HG03439 (cell line): ENCODE results near the gene SAMHD1.
"Not testable (repeated sequence)": the region's sequence is repeated elsewhere in the genome, so short reads cannot be mapped to it uniquely, and the experiment has no call there.

Experiments used
- ATAC-seq: cut with Tn5 transposase; IDR thresholded peaks from one replicate; pipeline ENCODE4 v1.9.1; 2021; ENCODE audit warnings: mild to moderate bottlenecking, moderate library complexity; ENCODE audit not compliant: unreplicated experiment

Gene SAMHD1

DNA sequence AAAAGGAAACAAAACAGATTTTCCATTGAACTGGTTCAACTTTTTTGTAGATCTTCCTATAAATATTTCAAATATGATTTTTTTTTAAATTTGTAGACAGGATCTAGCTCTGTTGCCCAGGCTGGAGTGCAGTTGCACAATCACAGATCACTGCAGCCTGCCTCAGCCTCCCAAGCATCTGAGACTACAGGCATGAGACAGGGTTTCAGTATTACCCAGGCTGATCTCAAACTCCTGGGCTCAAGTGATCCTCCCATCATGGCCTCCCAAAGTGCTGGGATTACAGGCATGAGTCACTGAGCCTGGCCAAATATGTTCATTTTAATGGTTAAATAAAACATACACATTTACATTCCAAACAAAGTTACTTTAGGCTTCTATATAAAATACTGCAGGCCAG, 33.6 kb downstream of the SAMHD1 start:
- no peak for ATAC-seq

- no peak for ATAC-seq
These were observed 34.3 kb downstream of the SAMHD1 start for GRCh38 chr20:36917240-36917639.

GRCh38 chr20:36916199-36916598, 35.3 kb downstream of the SAMHD1 start:
- ATAC-seq = no peak

- ATAC-seq = no peak
These were observed 42.9 kb downstream of the SAMHD1 start for GRCh38 chr20:36908603-36909002.

GRCh38 chr20:36906086-36906485, 45.4 kb downstream of the SAMHD1 start:
- ATAC-seq = not testable (repeated sequence)

- ATAC-seq = not testable (repeated sequence)
These were observed 45.9 kb downstream of the SAMHD1 start for GRCh38 chr20:36905566-36905965.

DNA sequence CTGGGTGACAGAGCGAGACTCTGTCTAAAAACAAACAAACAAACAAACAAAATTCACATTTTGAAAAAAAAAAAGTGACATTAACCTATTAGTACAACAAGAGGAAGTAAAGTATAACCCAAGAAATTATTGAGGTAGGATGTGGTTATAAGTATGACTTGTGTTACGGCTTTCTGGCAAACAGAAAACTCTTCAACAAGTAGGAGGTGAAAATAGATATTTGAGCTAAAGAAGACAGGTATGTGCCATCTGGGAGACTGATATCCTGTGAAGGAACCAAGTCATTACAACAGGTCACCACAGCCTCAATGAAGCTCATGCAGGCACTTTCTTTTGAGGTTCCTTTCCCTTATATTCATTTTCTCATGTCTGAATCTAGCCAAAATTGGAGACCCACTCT, 46.8 kb downstream of the SAMHD1 start:
- no peak for ATAC-seq

GRCh38 chr20:36895036-36895435, 56.5 kb downstream of the SAMHD1 start:
- no peak for ATAC-seq

DNA sequence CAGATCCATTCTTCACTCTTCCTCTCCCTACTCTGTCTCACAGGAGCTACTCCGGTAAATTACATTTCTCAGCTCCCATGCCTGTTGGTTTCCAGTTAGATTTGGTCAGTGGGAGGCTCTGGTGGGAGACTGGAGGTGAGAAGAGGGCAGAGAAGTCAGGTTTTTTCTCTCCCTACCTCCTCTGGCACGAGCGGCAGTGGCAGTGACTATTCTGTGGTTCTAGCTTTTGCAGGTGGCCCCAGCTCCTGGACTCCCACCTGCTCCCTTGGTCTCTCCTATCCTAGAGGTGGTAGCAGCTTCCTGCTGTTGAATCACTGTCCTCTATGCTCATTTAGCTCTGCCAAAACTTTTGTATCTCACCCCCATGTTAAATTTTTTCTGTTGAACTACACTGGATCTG, 57.7 kb downstream of the SAMHD1 start:
- ATAC-seq = no peak

DNA sequence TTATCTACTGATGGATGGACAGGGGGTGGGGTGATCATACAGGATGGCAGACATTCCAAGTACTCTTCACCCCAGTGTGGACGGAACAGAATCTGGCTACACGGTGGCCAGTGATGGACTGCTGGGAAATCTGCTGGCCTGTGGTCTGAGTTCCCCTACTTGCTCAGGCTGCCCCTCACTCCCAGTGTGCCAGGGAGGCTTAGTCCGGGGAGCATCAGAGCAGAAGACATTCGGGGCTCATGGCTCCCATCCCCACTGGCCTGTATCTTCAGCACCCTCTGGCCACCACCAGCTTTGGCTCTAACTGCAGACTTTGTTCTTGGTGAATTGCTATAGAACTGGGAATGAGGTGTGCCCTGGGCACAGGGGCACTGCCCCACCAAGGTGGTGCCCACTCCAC, 60.3 kb downstream of the SAMHD1 start:
- ATAC-seq = no peak

DNA sequence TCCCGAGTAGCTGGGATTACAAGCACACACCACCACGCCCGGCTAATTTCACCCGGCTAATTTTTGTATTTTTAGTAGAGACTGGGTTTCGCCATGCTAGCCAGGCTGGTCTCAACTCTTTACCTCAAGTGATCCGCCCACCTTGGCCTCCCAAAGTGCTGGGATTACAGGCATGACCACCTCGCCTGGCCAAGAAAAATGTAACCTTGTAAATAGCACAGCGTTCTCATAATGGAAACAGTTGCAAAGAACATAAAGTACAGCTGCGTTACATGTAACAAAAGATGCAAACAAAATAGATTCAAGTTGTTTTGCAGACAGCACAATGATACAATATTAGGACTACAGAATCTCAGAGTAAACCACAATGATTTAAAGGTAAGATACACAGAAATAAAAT, 60.9 kb downstream of the SAMHD1 start:
- ATAC-seq = no peak

DNA sequence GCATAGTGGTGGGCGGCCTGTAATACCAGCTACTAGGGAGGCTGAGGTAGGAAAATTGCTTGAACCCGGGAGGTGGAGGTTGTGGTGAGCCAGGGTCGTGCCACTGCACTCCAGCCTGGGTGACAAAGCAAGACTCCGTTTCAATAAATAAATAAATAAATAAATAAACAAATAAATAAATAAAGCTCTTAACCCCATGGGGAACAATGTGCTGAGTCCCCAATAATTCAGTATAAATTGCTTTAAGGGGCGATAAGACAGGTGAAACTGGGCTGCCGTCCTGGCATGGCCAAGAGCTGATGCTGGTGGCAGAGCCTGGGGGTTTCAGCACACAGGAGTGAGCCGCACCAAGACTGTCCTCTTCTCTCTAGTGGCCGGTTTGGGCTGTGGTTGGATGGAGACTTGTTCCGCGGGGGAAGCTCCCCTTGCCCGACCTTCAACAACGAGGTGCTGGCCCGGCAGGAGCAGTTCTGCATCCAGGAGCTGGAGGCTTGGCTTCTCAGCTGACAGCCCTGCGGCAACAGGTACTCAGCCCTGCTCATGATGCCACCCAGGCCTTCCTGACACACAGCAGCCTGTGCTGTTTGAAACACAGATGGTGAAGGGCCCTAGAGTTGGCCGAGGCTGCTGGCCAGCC, 62.5 kb downstream of the SAMHD1 start:
- no peak for ATAC-seq

DNA sequence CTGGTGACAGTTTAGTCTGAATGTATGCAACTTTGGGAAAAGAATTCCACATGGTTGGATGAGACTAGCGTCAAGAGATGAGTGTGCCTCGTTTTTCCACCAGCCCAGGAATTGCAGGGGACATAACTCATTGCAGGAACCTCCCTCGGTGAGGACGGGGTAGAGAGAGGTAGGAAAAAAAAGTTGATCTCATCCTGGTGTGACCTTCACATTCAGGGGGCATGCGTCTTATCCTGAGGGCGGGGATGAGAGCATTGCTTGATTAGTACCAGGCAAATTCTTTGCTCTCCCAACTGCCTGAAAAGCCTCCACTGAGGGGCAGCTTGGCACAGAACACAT, 63.8 kb downstream of the SAMHD1 start:
- ATAC-seq = no peak

DNA sequence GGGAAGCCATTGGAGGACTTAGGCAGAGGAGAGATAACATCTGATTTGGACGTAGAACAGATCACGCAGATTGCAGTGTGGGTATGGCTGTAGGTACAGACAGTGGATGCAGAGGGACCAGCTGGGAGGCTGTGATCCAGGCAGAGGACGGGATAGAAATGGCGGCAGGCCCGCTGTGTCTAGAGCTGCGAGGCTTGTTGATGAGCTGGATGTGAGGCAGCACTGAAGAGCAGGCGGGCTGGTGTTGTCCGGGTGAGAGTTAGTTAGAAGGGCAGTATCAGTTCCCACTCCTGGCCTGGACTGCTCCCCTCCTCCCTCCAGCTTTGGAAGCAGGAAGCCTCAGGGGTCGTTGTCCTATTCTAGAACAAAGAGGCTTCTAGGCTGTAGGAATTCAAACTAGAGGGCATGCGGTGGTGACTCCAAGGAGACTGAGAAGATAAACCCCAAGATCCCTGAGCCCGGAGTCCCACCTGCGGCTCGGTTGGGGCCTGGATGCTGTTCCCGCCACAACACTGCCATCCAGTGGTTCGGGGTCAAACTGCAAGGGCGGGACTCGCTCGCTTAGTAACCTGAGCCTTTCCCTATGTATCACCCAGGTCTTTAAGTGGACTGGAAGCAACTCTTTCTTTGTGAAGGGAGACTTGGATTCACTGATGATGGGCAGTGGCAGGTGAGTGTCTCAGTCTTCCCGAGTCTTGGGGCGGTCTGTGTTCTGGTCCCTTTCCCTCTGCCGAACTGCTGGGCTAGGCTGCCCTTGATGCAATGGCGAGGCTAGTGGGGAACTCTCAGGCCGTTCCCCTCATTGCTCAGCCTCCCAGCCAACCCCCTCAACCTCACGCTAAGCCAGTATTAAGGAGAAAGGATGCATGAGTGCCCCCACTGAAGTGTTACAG, 64.4 kb downstream of the SAMHD1 start:
- no peak for ATAC-seq

DNA sequence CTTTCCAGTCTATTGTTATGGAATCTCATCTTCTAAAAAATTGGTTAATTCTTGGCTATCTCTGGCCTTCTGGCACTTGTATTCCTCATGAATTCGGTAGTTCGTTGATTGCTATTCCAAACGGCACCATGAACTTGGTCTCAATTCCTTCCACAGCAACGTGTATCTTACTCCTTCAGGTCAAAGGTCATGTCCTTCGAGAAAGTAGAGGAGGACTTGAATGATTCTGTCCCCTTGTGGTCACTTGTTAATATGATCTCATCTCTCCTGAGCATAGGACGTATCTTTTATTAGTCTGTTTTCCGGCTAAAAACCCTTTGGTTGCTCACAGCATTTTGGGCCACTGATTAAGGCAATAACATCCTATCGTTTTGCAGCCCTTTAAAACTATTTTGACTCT, 66.2 kb downstream of the SAMHD1 start:
- no peak for ATAC-seq

GRCh38 chr20:36883977-36884535, 67.5 kb downstream of the SAMHD1 start:
- no peak for ATAC-seq

GRCh38 chr20:36881888-36882287, 69.6 kb downstream of the SAMHD1 start:
- ATAC-seq = no peak

GRCh38 chr20:36881331-36881730, 70.2 kb downstream of the SAMHD1 start:
- no peak for ATAC-seq

- ATAC-seq = no peak
These were observed 70.7 kb downstream of the SAMHD1 start for GRCh38 chr20:36880741-36881250.

DNA sequence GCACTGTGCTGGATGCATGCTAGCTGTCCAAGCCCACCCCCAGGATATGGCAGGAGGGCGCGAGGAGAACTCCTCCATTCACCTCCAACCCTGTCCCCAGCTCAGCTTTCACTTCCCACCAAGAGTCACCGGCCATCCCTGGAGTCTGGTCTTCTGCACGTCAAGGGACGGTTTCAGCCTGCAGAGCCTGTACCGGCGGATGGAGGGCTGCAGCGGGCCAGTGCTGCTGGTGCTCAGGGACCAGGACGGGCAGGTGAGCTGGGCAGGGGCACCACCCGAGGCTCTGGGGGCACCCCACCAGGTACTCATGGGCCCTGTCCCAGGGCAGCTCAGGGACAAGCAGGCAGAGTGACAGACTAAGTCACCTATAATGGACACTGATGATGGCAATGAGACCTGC, 72.6 kb downstream of the SAMHD1 start:
- ATAC-seq = no peak

- no peak for ATAC-seq
These were observed 75.1 kb downstream of the SAMHD1 start for GRCh38 chr20:36876473-36876833.
